HG03469 (cell line): Measurements from ENCODE around the gene MFSD2A.
"Not testable (repeated sequence)": the region's sequence is repeated elsewhere in the genome, so short reads cannot be mapped to it uniquely, and the experiment has no call there.

Experiments used
- ATAC-seq: cut with Tn5 transposase; IDR thresholded peaks from one replicate; pipeline ENCODE4 v1.9.1; 2021; ENCODE audit warnings: mild to moderate bottlenecking, moderate library complexity, moderate number of reproducible peaks; ENCODE audit not compliant: unreplicated experiment

The MFSD2A gene

GRCh38 chr1:39996396-39997004, 41.6 kb downstream of the MFSD2A start:
- no peak for ATAC-seq

DNA sequence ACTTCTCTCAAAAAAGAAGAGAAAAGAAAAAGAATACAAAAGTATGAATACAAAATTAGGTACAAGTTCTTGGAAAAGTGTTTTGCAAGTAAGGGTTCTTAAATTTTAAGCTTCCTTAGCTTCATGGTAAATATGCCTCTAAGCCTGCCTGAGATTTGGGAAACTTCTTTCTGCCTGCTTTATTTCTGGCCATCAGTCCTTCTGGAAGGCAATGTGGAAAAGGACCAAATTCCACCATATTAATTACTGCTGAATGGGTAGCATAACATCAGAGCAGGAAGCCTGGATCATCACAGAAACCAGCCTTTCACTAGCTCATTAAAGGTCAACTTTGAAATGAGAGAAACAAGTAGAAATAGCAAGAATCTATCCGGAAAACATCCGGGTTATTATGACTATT, 46.5 kb downstream of the MFSD2A start:
- no peak for ATAC-seq

DNA sequence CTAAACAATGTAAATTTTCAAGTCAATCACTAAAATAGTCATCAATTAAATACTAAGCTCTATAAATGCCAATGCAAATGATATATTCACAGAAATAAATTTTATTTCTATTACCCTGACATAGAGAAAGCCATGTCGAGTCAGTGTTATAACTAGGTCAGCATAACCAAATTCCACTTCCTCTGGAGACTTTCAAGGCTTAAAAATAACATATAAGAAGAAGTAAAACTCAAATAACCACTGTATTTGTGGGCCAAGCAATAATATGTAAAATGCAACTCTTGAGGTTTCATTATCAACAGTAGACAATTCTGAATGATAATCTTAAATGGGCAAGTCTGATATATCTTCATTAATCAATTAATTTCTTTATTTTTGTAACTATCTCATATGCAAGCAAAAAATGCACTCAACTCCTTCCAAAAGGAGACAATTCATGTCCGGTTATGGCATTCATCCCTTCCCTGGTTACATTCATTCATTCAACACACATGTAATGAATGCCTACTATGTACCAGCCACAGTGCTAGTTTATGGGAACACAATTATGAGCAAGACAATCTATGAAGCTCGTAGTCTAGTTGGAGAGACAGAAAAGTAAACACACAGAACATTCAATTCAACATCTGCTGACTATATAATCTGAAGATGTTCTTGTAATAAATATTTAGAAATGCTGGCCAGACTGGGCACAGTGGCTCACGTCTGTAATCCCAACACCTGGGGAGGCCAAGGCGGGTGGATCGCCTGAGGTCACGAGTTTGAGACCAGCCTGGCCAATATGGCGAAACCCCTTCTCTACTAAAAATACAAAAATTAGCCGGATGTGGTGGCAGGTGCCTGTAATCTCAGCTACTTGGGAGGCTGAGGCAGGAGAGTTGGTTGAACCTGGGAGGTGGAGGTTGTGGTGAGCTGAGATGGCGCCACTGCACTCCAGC, 48.5 kb downstream of the MFSD2A start:
- no peak for ATAC-seq

DNA sequence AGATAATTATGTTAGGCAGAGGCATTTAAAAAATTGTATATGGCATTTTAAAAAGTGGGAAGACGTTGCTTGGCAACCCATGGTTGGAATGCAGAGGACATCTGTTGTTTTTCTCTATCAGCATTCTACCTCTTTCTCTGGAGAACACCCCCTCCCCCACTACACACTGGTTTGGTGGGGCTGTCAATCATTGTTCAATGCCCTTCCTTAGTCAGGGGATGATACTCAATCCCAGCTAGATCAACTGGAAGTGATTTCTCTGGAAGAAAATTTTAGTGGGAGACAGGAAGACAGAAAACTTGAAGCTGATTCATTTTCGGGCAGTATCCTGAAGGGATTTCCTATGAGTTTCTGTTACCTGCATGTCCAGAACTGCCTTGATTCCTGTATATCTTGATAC, 49.9 kb downstream of the MFSD2A start:
- no peak for ATAC-seq

GRCh38 chr1:40007481-40008034, 52.6 kb downstream of the MFSD2A start:
- ATAC-seq = not testable (repeated sequence)

- no peak for ATAC-seq
Measured at GRCh38 chr1:40011198-40011597, 56.3 kb downstream of the MFSD2A start.

- no peak for ATAC-seq
Measured at GRCh38 chr1:40014253-40014706, 59.3 kb downstream of the MFSD2A start.

- ATAC-seq = no peak
Measured at GRCh38 chr1:40014812-40015594, 60.1 kb downstream of the MFSD2A start.

DNA sequence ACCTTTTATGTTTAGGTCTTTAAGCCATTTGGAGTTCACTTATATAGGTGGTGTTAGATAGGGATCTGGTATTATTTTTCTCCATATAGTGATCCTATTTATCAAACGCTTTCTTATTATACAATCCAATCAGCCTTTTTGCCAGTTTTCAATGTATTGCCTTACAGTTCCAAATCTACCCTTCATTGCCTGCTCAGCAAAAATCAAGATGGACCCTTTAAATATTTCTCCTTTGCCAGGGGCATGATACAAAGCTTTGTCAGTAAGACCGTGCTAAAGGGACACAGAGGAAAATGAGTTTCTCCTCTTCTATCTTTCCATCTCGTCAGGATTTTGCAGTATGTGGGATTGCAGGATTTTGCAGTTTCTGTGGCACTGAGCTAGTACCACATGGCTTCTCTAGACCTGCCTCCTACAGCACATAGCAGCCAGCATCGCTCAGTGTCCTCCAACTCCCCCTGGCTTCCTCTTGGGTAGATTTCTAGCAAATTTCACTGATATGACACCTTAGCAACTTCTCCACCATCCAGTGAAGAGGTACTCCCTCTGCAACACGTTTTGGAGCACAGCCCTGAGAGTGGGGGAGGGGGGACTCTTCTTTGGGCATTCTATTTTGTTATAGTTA, 63.1 kb downstream of the MFSD2A start:
- no peak for ATAC-seq
